ENCODE data around the gene GPR155.
"Not testable (repeated sequence)": the region's sequence is repeated elsewhere in the genome, so short reads cannot be mapped to it uniquely, and the experiment has no call there.

Gene GPR155

DNA sequence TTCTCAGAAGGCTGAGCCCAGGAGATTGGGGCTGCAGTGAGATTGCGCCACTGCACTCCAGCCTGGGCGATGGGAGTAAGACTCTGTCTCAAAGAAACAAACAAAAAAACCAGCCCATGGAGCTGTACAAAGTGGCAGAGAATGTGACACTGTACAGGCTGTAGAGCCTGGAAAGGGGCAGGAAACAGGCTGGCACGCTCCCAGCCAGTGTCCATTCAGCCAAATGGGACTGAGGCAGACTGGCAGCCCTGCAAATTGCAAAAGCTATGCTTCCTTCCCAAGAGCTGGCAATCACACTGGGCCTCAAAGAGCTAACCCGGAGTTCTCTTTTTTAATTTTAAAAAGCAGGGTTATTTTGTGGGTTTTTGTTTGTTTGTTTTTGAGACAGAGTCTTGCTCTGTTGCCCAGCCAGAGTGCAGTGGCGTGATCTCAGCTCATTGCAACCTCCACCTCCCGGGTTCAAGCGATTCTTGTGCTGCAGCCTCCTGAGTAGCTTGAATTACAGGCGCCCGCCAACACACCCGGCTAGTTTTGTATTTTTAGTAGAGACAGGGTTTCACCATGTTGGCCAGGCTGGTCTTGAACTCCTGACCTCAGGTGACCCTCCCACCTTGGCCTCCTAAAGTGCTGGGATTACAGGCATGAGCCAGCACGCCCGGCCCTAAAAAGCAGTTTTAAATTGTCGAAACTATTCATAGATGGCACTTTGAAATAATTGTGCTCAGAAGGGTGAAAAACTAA, 48.5 kb downstream of the GPR155 start:
- DNase-seq = no peak

DNA sequence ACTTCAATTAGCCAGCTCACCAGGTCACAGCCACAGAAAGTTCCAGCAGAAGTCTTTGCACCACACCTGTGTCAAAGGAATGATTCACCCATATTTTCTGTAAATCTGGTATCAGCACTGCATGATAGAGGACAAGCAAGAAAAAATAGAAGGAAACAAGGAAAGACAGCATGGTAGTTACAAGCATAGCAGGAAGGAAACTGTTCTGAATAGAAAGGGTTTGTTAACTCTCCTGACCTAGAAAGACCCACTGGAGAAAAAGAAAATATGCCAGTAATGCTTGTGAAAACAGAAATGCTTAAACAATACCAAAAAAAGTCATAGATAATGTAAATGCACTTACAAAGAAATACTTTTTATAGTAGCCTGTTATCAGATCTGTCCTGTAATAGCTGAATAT, 50.5 kb downstream of the GPR155 start:
- no peak for DNase-seq

DNA sequence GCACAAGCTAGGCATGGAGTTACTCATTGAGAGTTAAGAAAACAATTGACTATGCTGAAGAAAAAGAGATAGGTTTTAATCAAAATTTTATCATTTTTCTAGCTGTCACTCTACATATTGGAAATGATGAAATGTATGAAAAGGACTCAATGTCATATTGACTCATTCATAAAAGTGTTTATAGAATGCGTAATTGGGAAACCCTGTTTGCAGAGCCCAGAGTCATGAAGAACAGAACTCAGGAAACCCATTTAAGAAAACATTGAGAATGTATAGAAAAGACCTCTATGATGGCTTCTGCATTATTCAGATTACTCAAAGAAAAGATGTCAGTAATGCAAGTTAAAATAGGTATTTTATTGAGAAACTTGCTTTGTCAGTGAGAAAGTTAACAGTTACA, 54.9 kb downstream of the GPR155 start:
- no peak for DNase-seq

DNA sequence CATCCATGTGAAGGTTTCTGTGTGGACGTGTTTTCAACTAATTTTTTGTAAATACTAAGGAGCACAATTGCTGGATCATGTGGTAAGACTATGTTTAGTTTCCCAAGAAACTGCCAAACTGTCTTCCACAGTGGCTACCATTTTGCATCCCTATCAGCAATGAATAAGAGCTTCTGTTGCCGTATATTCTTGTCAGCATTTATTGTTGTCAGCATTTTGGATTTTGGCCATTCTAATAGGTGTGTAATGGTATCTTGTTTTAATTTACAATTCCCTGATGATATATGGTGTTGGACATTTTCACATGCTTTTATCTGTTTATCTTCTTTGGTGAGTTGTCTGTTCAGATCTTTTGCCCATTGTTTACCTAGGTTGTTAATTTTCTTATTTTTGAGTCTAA, 56.8 kb downstream of the GPR155 start:
- DNase-seq = no peak

DNA sequence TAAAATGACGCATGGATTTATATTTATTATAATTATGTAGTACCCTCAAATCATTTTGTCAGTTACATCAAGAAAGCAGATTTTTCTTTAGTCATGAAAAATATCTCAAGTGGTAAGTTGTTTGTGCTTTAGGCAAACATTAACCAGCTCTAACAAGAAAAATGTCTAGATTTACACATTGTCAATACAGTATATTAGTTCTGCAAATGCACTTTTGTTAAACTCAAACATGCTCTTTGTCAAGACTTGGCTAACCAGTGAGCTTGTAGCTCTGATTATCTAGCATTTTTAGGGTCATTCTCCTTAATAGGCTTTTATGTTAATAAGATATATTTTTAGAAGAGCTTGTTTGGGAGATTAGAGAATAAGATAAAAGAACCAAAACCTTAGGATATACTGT, 58.6 kb downstream of the GPR155 start:
- no peak for DNase-seq

DNA sequence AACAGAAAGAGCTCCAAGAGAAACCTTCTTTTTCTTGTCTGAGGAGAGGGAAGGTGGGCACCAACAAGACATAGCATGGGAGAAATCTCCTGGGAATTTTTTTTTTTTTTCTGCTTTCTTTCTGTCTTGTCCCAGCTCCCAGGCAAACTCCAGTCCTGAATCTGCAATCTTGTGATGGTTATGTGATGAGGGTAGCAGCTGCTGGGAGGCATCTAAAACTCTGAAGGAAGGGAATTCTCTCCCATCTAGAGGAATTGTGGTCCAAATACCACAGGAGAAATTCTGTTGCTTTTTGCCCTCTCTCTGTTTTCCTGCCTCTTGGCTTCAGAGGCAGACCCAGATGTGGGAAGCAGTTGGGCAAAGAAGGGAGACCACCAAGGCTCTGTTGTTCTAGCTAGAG, 74.6 kb downstream of the GPR155 start:
- no peak for DNase-seq

DNA sequence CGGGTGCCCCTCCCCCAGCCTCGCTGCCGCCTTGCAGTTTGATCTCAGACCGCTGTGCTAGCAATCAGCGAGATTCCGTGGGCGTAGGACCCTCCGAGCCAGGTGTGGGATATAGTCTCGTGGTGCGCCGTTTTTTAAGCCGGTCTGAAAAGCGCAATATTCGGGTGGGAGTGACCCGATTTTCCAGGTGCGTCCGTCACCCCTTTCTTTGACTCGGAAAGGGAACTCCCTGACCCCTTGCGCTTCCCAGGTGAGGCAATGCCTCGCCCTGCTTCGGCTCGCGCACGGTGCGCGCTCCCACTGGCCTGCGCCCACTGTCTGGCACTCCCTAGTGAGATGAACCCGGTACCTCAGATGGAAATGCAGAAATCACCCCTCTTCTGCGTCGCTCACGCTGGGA, 76.8 kb downstream of the GPR155 start:
- DNase-seq = not testable (repeated sequence)

DNA sequence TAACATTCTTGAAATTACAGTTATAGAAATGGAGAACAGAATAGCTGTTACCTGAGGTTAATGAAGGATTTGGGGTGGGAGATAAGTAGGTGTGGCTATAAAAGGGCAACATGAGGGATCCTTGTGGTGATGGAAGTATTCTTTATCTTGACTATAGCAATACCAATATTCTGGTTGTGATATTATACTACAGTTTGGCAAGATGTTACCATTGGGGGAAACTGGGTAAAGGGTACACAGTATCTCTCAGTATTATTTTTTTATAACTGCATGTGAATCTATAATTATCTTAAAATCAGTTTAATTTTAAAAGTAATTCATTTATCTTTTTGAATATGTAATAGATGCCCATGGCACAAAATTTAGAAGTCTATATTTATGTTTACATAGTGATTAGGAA, 83.2 kb downstream of the GPR155 start:
- DNase-seq = no peak

DNA sequence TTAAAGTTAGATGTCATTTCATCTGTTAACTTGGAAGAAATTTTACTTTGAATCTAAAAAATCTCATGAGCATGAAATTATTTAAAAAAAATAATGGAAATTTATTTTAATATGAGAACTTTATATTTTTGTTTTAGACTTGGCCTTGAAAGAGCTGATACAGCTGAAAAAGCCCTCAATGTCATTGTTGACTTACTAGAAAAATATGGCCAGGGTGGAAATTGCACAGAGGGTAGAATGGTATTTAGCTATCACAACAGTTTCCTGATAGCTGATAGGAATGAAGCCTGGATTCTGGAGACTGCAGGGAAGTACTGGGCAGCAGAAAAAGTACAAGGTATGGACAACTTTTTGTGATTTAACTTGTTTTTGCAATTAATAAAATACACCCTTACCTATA, 86.0 kb downstream of the GPR155 start:
- no peak for DNase-seq

DNA sequence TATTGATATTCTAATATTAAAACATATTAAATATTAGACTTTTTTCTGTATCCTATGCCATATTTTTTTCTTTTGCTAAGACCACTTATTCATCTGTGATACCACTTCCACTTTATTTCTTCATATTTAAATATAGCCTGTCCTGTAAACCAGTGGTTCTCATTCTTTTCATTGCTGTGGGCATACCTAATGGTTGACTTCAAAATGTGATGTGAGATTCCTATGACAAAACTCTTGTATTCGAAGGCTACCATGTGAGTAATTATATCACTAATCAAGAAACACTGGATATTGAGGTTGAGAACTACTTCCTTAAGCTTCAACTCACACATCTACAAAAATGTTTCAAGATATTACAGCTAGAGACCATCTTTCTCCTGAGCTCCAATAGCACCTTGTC, 87.7 kb downstream of the GPR155 start:
- no peak for DNase-seq

DNA sequence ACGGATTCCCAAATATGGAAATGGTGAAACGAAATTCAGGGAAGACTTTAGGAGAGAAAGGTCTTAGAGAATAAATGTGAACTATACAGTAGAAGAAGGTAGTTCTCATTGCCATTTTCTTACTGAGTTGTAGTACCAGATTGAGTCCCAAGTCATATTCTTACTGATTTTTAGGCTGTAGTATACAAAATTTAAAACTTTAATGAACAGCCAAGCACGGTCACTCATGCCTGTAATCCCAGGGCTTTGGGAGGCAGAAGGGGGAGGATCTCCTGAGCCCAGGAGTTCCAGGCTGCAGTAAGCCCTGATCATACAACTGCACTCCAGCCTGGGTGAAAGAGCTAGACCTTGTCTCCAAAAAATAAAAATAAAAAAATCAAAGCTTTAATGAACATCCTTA, 89.1 kb downstream of the GPR155 start:
- DNase-seq = no peak

DNA sequence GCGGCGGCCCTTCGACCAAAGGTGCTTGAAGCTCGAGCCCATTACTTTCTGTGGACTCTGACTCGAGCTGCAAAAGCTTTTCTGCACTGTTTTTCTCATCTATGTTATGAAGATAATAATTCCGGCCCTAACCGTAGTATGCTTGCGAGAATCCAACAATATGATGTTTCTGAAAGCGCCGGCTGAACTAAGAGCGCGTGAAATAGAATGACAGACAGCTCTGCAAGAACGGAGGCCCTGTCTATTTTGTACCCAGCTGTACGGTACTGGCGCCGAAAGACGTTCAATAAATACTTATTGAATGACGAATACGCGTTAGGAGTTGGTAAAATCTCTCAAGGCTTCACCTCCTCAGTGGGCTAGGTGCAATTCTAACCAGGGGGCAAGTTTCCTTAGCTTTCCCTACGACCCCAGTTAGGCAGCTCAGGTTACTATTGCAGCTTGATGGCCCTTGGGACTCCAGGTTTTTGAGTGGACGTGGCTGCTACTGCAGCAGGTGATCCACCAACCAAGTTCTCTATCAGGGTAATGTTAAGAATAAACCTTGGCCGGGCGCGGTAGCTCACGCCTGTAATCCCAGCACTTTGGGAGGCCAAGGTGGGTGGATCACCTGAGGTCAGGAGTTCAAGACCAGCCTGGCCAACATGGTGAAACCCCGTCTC, 90.7 kb downstream of the GPR155 start:
- no peak for DNase-seq

DNA sequence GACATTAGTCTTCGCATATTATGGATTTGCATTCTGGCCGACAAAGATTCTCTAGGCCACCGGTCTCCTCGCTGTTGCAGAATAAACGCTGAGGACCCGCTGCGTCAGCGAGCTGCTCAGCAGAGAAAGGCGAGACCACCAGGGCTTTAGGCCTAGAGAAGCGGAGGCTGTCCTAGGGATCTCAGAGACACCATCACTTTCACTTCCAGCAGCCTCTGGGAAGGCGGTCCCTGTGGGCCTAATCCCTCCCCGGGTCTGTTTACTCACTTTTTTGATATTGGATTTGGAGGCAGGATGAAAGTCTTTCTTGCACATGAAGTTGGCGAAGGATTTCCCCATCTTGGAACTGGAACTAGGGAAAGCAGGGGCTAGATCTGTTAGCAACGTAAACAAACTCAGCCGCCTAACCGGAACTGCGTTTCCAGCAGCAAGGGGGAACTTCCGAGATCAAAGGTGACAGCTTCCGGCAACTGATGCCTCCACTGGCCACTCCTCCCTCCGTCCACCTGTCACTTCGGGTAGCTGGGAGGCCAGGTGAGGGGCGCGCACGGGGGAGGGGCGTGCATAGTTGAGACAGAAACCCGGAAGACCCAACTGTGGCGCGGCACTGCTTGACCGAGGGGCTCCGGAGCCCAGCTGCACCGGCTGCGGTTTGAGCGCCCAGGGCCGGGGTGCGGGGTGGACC, 91.4 kb downstream of the GPR155 start, which contains the start of gene SCRN3:
Gene SCRN3 (plus strand): TSS at position 447 of the 685 bp plus-strand sequence. CDS start 2,554 bp downstream, outside the sequence.
- DNase-seq = peak; percentile 37

DNA sequence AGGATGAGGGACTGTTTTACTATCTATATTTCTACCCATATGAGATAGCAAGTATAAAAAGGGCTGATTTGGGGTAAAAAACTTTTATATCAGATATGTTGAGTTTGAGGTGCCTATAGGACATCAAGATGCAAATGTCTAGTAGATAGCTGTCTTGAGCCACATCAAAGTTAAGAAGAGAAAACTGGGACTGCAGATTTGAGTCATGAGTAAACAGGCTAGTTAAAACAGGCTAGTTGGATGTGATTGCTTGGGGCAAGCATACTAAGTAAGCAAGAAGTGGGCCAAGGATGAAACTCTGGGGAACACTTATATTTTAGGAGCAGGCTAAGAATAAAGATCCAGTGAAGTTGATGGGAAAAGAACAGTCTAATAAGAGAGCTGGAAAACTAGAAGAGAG, 94.1 kb downstream of the GPR155 start:
- no peak for DNase-seq

DNA sequence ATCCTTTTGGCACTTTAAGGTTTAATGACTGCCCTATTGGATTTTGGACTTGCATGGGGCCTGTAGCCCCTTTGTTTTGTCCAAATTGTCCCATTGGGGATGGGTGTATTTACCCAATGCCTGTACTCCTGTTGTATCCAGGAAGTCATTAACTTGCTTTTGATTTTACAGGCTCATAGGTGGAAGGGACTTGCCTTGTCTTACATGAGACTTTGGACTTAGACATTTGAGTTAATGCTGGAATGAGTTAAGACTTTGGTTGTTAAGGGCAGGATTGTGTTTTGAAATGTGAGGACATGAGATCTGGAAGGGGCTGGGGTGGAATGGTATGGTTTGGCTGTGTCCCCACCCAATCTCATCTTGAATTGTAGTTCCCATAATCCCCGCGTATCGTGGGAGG, 96.5 kb downstream of the GPR155 start:
- not testable (repeated sequence) for DNase-seq

DNA sequence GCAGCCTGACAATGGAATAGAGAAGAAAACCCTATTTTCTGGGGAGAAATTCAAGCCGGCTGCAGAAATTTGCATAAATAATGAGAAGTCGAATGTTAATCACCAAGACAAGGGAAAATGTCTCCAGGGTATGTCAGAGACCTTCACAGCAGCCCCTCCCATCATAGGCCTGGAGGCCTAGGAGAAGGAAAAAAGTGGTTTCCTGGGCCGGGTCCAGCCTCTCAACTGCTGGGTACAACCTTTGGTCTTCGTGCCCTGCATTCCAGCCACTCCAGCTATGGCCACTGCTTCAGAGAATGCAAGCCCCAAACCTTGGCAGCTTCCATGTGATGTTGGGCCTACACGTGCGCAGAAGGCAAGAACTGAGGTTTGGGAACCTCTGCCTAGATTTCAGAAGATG, 97.3 kb downstream of the GPR155 start:
- no peak for DNase-seq

DNA sequence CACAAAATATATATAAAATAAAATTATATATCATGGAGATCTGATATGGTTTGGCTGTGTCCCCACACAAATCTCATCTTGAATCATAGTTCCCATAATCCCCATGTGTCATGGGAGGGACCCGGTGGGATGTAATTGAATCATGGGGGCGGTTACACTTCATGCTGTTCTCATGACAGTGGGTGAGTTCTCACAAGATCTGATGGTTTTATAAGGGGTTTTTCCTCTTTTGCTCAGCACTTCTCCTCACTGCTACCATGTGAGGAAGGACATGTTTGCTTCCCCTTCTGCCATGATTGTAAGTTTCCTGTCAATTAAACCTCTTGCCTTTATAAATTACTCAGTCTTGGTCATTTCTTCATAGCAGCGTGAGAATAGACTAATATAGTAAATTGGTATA, 98.1 kb downstream of the GPR155 start:
- DNase-seq = not testable (repeated sequence)

DNA sequence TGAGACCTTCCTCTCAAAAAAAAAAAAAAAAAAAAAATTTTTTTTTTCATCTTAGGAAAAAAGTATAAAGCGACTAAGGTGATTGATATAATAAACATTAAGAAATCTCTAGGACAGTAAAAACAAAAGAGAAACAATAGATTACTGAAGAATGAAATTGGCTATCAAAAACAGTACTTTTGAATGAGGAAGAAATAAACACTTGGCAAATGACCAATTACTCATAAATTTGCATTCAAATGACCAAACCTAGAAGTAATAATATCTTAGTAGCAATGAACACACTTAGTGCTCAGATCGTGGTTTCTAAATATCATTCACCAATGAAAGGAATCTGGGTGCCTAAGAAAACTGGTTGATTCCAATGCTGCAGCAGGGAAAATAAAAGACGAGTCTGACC, 101.6 kb downstream of the GPR155 start:
- DNase-seq = no peak

DNA sequence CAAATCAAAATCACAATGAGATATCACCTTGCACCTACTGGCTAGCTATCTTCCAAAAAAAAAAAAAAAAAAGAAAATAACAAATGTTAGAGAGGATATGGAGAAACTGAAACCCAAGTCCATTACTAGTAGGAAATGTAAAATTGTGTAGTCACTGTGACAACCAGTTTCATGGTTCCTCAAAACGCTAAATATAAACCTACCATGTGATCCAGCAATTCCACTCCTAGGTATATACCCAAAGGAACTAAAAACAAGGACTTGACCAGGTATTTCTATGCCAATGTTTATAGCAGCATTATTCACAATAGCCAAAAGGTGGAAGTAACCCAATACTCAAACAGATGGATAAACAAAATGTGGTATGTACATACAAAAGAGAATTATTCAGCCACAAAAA, 103.0 kb downstream of the GPR155 start:
- DNase-seq = no peak

Data from NK-92 treated with Interleukin-12 subunit alpha and Interleukin-12 subunit beta, amount 100 ng/mL, for 24 hours (cell line).